ENCODE measurements around the gene BLID.

GRCh38 chr11:122100037-122100755, 15.8 kb downstream of the BLID start:
- TF ChIP-seq EZH2 (IDR thresholded peaks at IDR 0.05; ENCODE audit: borderline replicate concordance, low read length) = no peak
- TF ChIP-seq CTCF (conservative IDR thresholded peaks at IDR 0.05 in 1 of 2, IDR thresholded peaks at IDR 0.05 in 1 of 2; ENCODE audit: extremely low read depth in 1 of 2, insufficient read depth in 1 of 2, low read depth in 1 of 2, low read length in 2 of 2) = no peak
